Effector memory CD4-positive, alpha-beta T cell (primary cell): ENCODE results near the gene DNAJB13.

Experiments used
- DNase-seq, 3 donors: peaks; one replicate each; pipeline ENCODE4 v3.0.0-alpha.2; 2020
- H3K27ac ChIP-seq: 2 replicates; pipeline ENCODE4 v1.7.0; 2013; ENCODE audit warnings: mild to moderate bottlenecking, low read length, moderate library complexity; ENCODE audit not compliant: insufficient read depth, poor library complexity, severe bottlenecking
- H3K27me3 ChIP-seq: replicated peaks from 2 replicates; pipeline ENCODE4 v1.7.0; 2013; ENCODE audit warnings: mild to moderate bottlenecking, low read length; ENCODE audit not compliant: insufficient read depth, control insufficient read depth, poor library complexity, severe bottlenecking
- H3K36me3 ChIP-seq: 2 replicates; pipeline ENCODE4 v1.7.0; 2013; ENCODE audit warnings: mild to moderate bottlenecking, low read length, moderate library complexity; ENCODE audit not compliant: control insufficient read depth, insufficient read depth
- H3K4me1 ChIP-seq: 2 replicates; pipeline ENCODE4 v1.7.0; 2013; ENCODE audit warnings: low read length, mild to moderate bottlenecking; ENCODE audit not compliant: control insufficient read depth, insufficient read depth, poor library complexity, severe bottlenecking
- H3K4me3 ChIP-seq: 2 replicates; pipeline ENCODE4 v1.7.0; 2013; ENCODE audit warnings: low read length, low read depth, mild to moderate bottlenecking; ENCODE audit not compliant: insufficient read depth, poor library complexity, severe bottlenecking
- H3K9me3 ChIP-seq: 2 replicates; pipeline ENCODE4 v1.7.0; 2013; ENCODE audit warnings: mild to moderate bottlenecking, low read length, moderate library complexity; ENCODE audit not compliant: control insufficient read depth

Gene DNAJB13

DNA sequence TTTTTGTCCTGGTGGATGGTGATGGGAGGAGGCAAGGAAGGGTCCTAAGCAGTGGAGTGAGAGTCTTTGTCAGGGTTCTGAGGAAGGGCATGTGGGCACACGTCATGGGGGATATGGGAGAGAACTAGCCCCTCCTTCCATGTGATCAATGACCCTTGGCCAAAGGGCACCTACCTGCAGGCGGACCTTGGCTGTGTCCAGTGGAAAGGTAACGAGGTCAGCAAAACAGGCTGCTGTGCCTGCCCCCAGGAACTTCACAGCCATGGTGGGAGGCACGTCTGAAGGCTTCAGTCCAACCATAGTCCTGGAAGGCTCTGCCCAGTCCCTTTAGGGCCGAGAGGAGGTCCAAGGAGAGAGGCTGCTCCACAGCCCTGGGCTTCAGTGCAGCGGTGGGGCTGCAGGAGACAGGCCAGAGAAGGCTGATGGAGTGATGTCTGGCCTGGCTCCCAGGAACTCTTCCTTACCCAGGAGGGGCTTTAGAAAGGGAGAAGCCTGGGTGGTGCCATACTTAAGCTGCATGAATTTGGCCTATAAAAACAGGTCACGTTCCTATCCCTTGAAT lies 56.0 kb downstream of the DNAJB13 start:
- Histone ChIP-seq H3K27ac (peak overlapping the region; percentile 64), H3K4me1 (peaks cover 77% of the 10 kb centered on the region), H3K4me3 (no peak overlapping the region), H3K9me3 (no peaks in the 10 kb centered on the region), H3K27me3 (no peaks in the 10 kb centered on the region), H3K36me3 (no peaks in the 10 kb centered on the region)
- DNase-seq: no peak

DNA sequence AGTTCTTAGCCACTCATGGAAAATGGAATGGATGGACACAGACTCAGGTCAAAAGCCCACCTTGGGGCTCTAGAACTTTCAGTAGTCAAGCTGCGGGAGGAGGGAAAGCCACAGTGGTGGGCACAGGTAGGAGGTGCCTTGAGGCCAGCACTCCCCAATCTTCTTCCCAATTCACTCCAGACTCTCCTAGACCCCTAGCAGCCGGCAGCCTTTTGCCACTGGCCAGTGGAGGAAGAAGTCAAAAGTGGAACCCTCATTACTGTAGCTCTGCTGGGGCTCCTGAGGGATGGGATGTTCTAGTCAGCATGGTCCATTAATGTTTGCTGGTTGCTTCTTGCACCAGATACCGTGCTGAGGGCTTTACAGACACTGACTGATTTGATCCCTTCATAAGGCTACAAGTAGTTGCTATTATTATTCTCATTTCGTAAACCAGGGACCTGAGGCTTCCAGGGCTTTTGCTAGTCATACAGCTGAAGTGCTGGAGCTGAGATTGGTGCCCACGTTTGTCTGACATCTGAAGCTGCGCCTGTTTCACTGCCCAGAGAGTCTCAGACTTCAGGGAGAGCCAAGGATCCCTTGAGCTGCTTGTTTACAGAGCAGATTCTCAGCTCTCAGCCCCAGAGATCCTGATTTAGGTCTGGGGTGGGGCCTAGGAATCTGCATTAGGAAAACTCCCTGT lies 57.0 kb downstream of the DNAJB13 start:
- no peak for DNase-seq
- Histone ChIP-seq H3K4me1 (peaks cover 87% of the 10 kb centered on the region), H3K27me3 (no peaks in the 10 kb centered on the region), H3K4me3 (no peak overlapping the region), H3K36me3 (no peaks in the 10 kb centered on the region), H3K27ac (peak overlapping the region; percentile 44), H3K9me3 (no peaks in the 10 kb centered on the region)

DNA sequence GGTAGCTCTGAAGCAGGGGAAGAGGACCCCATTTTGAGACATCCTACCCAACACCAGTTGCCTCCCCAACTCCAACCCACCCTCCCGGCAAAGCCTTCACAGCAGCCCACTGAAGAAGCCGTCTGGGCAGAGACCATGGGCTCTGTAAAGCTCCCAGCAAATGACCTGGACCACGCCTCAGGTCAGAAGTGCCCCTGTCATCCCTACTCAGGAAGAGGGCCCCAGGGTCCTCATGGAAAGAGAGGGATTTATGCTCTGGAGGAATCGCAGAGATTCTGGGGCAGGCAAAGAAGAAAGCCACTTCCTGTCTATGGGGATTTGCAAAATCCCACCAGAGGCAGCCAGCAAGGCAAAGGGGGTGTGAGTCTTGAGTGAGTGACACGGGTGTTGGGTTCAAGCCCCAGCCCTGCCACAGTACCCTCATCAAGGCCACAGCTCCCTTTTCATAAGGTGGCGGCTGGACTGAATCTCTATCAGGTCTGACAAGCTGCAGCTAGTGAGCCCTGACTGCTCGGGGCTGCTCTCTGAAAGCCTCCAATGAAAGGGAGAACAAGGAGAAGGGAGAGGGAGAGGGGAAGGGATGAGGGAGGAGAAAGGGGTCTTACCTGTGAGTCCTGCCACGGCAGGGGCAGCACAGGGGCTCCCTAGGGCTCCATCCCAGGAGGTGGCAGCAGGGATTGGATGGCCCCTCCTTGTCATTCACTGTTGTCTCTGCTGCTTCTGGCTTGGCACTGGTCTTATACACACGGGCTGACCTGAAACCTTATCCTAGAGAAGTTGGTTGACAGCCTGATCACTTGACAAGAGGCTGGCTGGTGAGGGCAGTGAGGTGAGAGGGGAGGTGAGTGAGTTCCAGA lies 57.8 kb downstream of the DNAJB13 start, which contains the start of gene UCP3:
Gene UCP3 (minus strand): TSS at position 713 of the 857 bp plus-strand sequence. CDS start 2,043 bp downstream, outside the sequence.
- Histone ChIP-seq H3K27me3 (no peaks in the 10 kb centered on the region), H3K27ac (peak within 1 kb of the TSS; percentile 44), H3K9me3 (no peaks in the 10 kb centered on the region), H3K4me1 (peaks cover 95% of the 10 kb centered on the region), H3K4me3 (no peak within 1 kb of the TSS), H3K36me3 (no peaks in the 10 kb centered on the region)
- no peak for DNase-seq

DNA sequence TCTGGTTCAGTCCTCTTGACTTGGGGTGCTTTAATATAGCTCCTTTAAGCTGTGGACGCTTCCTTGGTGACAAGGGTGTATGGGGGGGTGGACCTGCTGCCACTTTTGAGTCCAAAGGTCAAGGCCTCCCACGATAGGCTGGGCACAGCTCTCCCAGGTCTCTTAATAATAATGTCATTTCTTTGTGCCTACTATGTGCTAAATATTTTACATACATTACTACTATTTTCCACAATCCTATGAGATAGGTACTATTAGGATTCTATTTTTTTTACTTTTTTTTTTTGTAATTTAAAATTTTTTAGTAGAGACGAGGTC lies 58.4 kb downstream of the DNAJB13 start:
- no peaks in the 10 kb centered on the region for H3K27me3 ChIP-seq
- H3K36me3 ChIP-seq: no peaks in the 10 kb centered on the region
- H3K4me3 ChIP-seq: no peak overlapping the region
- no peak for DNase-seq
- no peaks in the 10 kb centered on the region for H3K9me3 ChIP-seq
- H3K27ac ChIP-seq: peak overlapping the region; percentile 44
- peaks cover 95% of the 10 kb centered on the region for H3K4me1 ChIP-seq

DNA sequence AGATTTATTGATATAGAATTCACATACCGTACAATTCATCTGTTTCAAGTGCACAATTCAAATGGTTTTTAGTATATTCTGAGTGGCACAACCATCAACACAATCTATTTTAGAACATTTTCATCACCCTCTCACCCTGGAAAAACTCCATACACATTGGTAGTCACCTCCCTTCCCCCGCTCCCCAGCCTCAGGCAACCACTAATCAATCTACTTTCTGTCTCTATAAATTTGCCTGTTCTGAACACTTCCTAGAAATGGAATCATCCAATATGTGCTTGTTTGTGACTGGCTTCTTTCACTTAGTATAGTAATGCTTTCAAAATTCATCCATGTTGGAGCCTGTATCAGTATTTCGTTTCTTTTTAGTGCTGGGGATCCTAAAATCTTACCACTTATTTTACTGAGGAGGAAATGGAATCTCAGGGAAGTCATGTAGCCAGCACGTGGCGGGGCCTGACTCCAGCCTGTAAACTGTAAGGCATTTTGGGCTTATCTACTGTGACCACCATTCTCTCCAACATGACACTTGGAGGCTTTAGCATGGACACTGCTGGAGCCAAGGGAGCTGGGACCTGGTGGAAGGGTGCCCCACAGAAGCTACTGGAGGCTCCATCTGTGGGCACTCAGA lies 59.0 kb downstream of the DNAJB13 start:
- H3K36me3 ChIP-seq: no peaks in the 10 kb centered on the region
- DNase-seq: no peak
- peak overlapping the region; percentile 80 for H3K27ac ChIP-seq
- H3K9me3 ChIP-seq: no peaks in the 10 kb centered on the region
- H3K4me3 ChIP-seq: no peak overlapping the region
- peaks cover 95% of the 10 kb centered on the region for H3K4me1 ChIP-seq
- no peaks in the 10 kb centered on the region for H3K27me3 ChIP-seq

DNA sequence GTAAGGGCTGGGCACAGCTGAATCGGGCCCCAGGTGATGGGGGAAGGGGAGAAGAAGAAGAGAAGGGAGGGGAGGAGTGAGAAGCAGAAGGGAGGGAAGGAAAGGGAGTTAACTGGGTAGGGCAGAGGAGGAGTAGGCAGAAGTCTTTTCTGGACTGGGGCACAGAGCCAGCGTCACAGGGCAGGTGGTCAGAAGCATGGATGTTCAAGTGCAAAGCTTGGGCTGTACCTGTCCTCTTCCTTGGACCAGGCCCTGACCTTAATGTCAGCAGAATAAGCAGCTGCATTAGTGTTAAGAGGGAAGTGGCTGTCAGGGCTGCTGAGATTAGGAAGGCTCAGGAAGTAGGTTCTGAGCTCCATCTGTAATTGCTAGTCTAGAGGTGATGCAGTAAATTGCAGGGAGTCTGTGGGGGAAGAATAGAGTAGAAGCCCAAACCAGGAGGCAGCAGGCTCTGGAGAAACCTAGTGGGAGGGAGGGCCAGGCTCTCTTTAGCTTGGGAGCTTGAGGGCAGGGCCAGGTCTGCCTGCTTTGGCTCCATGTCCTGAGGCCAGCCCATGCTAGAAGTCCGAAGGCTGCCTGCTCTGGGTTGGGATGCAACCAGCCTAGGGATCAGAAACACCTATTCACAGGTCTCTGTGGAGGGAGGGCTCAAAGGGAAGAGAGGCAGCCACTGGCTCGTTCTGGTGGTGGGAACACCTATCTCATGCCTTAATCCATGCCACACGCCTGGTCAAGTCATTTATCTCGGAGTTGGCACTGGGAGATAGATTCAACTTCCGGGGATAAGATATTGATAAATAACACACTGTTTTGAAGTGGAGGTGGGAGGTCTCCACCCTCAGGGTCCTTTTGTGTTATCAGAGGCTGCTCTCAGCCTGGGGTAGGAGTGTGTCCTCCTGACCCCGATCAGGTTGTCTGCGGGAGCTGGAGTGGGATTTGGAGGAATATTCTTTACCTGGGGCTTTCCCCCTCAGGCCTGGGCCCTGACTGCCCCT lies 59.8 kb downstream of the DNAJB13 start:
- Histone ChIP-seq H3K9me3 (no peaks in the 10 kb centered on the region), H3K27me3 (no peaks in the 10 kb centered on the region), H3K4me3 (no peak overlapping the region), H3K4me1 (peaks cover 95% of the 10 kb centered on the region), H3K36me3 (no peaks in the 10 kb centered on the region), H3K27ac (peak overlapping the region; percentile 80)
- no peak for DNase-seq

DNA sequence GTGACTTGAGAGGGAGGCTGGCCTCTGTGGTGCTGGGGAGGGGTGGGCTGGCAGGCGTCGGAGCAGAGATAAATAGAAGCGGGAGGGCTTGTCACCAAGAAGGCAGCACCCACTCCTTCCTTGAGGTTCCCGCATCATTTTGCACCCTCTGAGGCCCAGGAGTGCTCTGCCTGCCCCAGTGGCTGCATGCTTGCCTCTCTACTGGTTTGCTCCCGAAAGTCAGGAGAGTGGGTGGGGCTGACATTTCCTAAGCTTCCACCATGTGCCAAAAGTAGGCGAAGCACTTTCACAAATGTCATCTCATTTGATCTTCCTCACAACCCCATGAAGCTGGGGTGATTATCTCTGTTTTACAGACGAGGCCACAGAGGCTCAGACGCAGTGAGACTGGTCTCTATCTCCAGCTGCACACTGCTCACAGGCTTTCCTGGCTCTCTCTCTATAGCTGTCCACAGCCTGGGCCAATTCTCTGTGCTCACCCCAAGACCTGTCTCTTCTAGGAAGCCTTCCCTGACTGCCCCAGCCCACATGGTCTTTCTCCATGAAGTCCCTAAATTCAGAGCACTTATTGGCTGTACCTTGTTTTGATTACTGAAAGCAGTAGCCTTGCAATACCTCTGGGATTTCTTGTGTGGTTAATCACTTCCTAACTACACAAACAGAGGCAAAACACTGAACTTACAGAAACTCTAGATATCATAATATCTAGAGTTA lies 60.7 kb downstream of the DNAJB13 start:
- peak overlapping the region; percentile 80 for H3K27ac ChIP-seq
- H3K27me3 ChIP-seq: no peaks in the 10 kb centered on the region
- DNase-seq: peak in 1 of 3 donors; percentile 30
- peaks cover 92% of the 10 kb centered on the region for H3K4me1 ChIP-seq
- H3K36me3 ChIP-seq: no peaks in the 10 kb centered on the region
- H3K4me3 ChIP-seq: no peak overlapping the region
- no peaks in the 10 kb centered on the region for H3K9me3 ChIP-seq

DNA sequence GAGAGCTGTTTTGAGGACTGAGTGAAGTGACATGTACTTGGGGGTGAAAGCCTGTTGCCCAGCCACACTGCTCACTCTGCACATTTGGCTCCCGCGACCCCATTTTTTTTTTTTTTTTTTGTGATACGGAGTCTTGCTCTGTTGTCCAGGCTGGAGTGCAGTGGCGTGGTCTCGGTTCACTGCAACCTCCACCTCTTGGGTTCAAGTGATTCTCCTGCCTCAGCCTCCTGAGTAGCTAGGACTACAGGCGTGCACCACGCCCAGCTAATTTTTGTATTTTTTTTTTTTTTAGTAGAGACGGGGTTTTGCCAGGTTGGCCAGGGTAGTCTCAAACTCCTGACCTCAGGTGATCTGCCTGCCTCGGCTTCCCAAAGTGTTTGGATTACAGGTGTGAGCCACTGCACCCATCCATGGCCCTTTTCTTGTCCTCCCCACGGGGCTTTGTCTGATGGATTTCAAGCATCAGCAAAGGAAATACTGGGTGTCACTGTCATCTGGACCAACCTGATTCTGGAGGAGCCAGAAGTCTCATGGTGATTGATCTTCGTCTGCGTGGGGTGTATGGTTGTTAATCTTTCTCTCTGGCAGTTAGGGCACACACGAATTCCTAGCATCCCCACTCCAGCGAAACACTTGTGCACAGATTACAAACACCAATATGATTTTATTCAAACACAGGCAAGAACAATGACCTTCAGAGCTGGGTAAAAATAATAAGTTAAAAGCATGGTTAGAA lies 61.4 kb downstream of the DNAJB13 start:
- Histone ChIP-seq H3K27ac (peak overlapping the region; percentile 80), H3K4me1 (peaks cover 85% of the 10 kb centered on the region), H3K4me3 (no peak overlapping the region), H3K27me3 (no peaks in the 10 kb centered on the region), H3K36me3 (no peaks in the 10 kb centered on the region), H3K9me3 (no peaks in the 10 kb centered on the region)
- DNase-seq: no peak
